ENCODE measurements around the gene UGGT2.
A peak's percentile ranks its signal among the peaks of the same experiment; 100 is the strongest.

UGGT2 gene, protein sequence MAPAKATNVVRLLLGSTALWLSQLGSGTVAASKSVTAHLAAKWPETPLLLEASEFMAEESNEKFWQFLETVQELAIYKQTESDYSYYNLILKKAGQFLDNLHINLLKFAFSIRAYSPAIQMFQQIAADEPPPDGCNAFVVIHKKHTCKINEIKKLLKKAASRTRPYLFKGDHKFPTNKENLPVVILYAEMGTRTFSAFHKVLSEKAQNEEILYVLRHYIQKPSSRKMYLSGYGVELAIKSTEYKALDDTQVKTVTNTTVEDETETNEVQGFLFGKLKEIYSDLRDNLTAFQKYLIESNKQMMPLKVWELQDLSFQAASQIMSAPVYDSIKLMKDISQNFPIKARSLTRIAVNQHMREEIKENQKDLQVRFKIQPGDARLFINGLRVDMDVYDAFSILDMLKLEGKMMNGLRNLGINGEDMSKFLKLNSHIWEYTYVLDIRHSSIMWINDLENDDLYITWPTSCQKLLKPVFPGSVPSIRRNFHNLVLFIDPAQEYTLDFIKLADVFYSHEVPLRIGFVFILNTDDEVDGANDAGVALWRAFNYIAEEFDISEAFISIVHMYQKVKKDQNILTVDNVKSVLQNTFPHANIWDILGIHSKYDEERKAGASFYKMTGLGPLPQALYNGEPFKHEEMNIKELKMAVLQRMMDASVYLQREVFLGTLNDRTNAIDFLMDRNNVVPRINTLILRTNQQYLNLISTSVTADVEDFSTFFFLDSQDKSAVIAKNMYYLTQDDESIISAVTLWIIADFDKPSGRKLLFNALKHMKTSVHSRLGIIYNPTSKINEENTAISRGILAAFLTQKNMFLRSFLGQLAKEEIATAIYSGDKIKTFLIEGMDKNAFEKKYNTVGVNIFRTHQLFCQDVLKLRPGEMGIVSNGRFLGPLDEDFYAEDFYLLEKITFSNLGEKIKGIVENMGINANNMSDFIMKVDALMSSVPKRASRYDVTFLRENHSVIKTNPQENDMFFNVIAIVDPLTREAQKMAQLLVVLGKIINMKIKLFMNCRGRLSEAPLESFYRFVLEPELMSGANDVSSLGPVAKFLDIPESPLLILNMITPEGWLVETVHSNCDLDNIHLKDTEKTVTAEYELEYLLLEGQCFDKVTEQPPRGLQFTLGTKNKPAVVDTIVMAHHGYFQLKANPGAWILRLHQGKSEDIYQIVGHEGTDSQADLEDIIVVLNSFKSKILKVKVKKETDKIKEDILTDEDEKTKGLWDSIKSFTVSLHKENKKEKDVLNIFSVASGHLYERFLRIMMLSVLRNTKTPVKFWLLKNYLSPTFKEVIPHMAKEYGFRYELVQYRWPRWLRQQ (N-terminal part only)

DNA sequence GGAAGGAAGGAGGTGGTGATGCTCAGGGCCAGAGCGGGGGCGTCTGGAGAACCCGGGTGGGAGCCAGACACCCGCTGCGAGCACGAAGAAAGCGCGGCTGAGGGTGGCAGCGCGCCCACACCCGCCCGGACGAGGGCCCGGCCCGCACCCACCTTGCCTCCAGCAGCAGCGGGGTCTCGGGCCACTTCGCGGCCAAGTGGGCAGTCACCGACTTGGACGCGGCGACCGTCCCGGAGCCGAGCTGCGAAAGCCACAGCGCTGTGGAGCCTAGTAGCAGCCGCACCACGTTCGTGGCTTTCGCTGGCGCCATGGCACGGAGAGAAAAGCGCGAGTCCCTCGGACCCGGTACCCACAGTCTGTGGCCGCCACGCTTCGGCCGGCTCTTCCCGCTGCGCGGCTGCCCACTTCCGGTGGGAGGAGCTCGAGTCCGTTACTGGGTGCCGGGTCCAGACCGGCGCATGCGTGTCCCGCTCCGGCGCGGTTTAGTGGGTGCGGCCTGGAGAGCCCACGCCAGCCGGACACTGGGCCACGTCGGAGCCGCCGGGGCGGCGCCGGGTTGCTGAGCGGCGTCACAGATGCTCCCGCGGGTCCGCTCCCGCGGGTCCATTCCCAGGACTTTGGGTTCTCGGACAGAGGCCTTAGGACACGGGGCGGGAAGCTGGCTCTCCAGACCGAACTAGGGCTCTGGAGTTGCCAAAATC, at the start of gene UGGT2:
Gene UGGT2, minus strand, starts transcription at position 399 of the 701 bp plus-strand sequence. Its CDS starts 89 bp downstream, at position 310.
- DNase-seq: peak; percentile 91 to 93
- TF ChIP-seq GATA1 (IDR thresholded peaks at IDR 0.05; ENCODE audit: low read depth, low read length) (no peak), POLR2A (IDR thresholded peaks at IDR 0.05; ENCODE audit: low read length) (peak; percentile 86)

DNA sequence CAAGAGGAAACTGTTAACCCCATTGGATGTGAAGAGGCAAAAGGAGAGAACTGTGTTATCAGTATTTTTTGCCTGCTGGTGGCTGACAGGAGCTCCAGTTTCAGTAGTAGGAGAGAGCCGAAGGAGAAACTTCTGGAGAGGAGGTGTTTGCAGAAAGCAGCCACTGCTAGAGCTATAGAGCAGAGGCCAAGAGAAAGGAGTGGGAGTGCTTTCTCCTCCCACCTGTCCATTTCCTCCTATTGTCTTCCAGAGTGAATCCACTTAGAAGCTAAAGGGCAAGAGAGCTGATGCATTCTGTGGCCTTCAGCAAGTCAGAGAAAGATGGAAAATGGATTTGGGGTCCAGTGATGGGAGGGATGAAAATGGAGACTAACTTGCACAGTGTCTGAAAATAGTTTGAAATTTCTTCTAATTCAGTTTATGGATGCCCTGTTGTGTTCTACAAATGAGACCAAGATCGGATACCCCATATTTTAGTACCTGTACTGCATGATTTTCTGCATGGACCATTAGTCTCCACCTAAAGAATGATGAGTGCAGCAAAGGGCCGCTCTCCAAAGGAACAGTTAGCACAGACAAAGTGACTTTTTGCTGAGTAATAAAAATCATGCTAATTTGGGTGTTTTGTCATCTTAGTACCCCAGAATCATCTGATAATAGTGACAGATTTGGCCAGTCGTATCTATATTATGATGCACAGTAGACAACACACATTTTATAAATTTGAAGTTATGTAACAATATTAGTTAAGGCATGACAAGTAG, 47.4 kb upstream of the UGGT2 start:
- DNase-seq: no peak
- no peak for TF ChIP-seq GATA1 (IDR thresholded peaks at IDR 0.05; ENCODE audit: low read depth, low read length)
- no peak for TF ChIP-seq POLR2A (IDR thresholded peaks at IDR 0.05; ENCODE audit: low read length)

DNA sequence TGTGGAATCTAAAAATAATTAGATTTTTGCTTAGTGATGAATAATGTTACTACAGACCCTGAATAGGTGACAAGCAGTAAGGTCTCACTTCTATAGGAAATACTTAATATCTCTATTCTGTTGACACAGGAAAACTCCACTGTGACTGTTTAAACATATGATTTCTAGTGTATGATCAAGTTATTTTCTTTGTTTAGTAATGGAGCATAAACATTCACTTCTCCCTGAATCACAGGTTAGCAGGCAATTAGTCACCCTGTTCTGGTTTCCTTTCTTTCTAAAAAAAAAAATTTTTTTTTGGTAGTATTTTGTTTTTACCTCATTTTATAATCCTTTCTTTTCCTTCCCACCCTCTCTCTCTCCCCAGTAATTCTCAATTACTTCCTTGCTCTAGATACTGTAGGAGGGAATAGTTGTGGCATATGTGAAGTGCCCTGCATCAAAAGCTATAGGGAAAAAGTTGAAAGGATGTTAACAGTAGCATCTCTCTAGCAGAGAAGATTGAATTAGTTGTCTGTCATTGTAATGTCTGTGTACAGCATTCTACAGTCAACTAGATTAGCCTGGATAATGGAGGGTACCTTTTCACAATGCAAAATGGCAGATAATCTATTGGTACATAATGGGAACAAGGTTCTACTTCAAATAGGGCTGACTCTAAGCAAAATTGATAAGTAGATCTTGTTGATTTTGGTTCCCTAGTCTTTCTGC, 40.2 kb upstream of the UGGT2 start:
- no peak for TF ChIP-seq POLR2A (IDR thresholded peaks at IDR 0.05; ENCODE audit: low read length)
- no peak for TF ChIP-seq GATA1 (IDR thresholded peaks at IDR 0.05; ENCODE audit: low read depth, low read length)
- no peak for DNase-seq

DNA sequence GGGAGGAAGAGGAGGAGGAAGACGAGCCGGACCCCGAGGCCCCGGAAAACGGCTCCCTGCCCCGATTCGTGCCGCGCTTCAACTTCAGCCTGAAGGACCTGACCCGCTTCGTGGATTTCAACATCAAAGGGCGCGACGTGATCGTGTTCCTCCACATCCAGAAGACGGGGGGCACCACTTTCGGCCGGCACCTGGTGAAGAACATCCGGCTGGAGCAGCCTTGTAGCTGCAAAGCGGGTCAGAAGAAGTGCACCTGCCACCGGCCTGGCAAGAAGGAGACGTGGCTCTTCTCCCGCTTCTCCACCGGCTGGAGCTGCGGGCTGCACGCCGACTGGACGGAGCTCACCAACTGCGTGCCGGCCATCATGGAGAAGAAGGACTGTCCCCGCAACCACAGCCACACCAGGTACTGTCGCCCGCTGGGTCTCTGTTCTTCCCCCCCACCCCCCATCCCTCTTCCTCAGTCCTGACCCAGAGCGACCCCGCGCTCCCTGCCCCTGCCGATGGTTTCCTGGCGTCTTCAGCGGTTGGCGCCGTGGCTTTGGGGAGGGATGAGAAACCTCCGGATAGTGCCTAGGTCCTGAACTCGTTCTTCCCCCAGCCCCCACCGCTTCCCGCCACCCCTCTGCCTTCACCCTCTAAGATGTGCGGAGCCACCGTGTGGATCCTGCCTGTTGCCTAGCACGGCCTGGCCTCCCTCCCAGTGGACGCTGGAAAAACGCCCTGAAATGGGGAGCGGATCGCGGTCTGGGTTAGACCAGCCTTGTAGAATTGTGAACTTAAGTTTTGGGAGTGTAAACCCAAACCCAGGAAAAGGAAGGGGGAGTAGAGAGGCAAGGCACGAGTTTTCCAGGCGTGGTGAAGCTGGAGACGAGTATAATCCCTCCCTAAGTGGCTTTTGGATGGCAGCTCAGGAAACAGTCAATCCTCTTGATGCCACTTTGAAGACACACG, 38.2 kb upstream of the UGGT2 start:
- TF ChIP-seq POLR2A (IDR thresholded peaks at IDR 0.05; ENCODE audit: low read length) (no peak), GATA1 (IDR thresholded peaks at IDR 0.05; ENCODE audit: low read depth, low read length) (no peak)
- DNase-seq: no peak

DNA sequence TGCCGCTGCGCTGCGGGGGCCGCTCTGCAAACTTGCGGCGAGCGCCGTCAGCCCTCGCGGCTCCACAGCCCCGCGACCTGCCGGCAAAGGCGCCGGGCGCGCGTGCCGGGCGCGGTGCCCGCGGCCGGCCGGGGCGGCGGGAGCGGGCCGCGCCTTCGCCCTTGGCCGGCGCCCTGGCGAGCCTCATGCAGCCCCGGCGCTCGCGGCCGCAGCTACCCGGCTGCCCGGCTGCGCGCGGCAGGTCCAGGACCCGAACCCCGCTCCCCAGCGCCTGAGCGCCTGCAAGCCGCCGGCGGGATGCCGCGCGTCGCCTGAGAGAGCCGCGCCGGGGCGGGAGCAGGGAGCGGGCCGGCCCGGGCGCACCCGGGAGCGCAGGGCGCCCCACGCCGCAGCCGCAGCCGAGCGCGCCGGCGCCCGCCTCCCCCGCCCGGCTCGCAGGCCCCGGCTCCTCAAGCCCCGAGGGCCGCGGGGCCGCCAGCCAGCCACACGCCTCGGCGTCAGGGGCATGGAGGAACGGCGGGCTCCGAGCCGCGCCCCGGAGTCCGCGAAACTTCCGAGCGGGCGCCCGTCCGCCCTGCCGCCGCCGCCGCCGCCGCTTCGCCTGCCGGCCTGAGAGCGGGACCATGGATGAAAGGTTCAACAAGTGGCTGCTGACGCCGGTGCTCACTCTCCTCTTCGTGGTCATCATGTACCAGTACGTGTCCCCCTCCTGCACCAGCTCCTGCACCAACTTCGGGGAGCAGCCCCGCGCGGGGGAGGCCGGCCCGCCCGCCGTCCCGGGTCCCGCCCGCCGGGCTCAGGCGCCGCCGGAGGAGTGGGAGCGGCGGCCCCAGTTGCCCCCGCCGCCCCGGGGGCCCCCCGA, 37.3 kb upstream of the UGGT2 start:
- peak; percentile 25 to 27 for DNase-seq
- TF ChIP-seq POLR2A (IDR thresholded peaks at IDR 0.05; ENCODE audit: low read length) (no peak), GATA1 (IDR thresholded peaks at IDR 0.05; ENCODE audit: low read depth, low read length) (no peak)

DNA sequence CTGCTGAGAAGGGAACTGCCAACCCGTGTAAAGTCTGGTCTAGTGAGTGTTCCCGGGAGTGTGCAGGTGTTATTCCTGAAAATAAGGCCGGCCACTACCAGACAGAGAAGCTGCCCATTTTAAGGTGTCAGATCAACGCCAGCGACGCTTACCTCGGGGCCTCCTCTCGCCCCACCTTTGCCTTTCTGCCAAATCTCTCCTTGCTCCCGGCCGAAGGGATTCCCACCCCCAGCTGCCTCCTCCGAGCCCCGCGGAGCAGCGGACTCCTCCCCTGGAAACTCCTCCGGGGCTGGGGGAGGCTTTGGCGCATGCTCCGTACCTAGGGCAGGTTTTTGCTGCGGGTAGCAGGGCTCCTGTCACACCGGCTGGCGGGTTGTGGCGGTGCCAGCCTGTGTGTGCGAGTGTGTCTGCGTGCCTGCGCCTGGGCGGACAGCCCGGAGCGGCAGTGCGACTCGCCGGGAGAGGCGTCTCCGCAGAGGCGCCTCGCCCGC, 36.6 kb upstream of the UGGT2 start, which contains the start of gene HS6ST3:
Gene HS6ST3, plus strand, starts transcription at position 359 of the 491 bp plus-strand sequence.
- no peak for TF ChIP-seq GATA1 (IDR thresholded peaks at IDR 0.05; ENCODE audit: low read depth, low read length)
- TF ChIP-seq POLR2A (IDR thresholded peaks at IDR 0.05; ENCODE audit: low read length): no peak
- DNase-seq: peak in 1 of 2 experiments; percentile 27

DNA sequence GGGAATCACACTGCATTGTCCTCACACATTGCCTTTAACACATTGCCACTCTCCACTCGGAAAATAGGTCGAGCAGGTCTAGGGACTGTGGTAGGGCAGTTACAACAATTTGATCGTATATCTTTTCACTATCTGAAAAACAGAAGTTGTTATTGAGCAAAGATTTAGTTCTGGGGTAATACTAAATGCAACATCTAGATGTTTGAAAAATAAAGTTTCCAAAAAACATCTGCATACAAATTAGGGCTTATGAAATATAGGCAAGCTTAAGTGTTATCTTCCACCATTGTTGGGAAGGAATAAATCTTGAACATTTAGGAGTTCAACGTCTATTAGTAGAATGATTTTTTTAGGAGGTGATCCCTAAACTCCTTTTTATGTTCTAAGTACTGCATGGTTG, 35.9 kb upstream of the UGGT2 start:
- DNase-seq: no peak
- TF ChIP-seq GATA1 (IDR thresholded peaks at IDR 0.05; ENCODE audit: low read depth, low read length) (no peak), POLR2A (IDR thresholded peaks at IDR 0.05; ENCODE audit: low read length) (no peak)

DNA sequence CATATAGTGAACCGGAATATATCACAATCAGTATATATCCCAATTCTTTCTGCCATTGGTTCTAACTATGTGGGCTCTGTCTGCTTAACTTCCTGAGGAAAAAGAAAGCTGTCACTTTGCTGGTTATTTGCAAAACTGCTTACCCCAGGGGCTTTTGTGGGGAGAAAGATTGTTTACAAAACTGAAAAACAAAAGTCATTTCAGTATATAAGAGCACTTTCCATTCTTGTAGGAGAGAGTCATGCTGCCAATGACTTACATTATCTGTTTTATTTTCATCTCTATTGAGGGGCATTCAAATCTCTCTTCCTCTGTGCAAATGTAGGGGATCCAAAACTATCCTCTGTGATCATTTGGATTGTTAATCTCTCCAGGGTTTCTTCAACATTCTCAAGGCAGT, 33.5 kb upstream of the UGGT2 start:
- DNase-seq: no peak
- no peak for TF ChIP-seq GATA1 (IDR thresholded peaks at IDR 0.05; ENCODE audit: low read depth, low read length)
- TF ChIP-seq POLR2A (IDR thresholded peaks at IDR 0.05; ENCODE audit: low read length): no peak

DNA sequence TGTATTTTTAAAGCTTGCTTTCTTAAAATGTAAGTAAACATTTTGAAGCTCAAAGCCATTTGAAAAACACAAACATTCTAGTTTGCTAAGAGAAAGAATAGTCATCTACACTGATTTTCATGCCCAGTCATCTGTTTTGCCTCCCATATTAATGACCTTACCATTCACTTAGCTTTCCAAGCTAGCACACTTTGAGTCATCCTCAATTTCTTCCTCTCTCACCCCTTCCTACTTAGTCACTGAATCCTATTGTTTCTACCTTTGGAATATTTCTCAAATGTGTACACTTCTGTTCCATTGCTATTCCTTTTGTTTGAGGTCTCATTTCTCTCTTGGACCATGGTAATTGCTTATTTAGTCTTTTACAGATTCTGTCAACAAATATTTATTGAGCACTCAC, 29.4 kb upstream of the UGGT2 start:
- no peak for DNase-seq

DNA sequence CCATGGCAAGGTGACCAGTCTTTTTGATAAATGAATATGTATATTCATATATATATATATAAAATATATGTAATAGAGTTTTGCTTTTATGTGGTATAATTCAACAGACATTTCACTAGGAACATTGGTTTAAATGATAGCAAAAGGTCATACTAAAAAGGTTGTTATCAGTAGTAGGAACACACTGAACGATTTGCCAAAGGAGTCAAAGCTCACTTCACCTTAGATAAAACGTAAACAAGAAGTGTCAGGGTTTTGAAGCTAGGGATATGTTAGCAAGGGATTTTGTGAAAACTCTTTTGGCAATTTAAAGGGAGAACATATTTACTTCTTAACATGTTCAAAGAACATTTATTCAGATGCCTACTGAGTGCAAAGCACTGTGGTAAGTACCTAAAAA, 28.7 kb upstream of the UGGT2 start:
- no peak for DNase-seq
- TF ChIP-seq POLR2A (IDR thresholded peaks at IDR 0.05; ENCODE audit: low read length) (no peak), GATA1 (IDR thresholded peaks at IDR 0.05; ENCODE audit: low read depth, low read length) (no peak)

More for the DNA sequence above, 29.4 kb upstream of the UGGT2 start:
- TF ChIP-seq GATA1 (IDR thresholded peaks at IDR 0.05; ENCODE audit: low read depth, low read length) (no peak), POLR2A (IDR thresholded peaks at IDR 0.05; ENCODE audit: low read length) (no peak)

Data from erythroblast (primary cell).